HG02981 (cell line): Measurements from ENCODE around the gene POLR2B.
"Not testable (repeated sequence)": the region's sequence is repeated elsewhere in the genome, so short reads cannot be mapped to it uniquely, and the experiment has no call there.

Experiments used
- ATAC-seq: cut with Tn5 transposase; IDR thresholded peaks from one replicate; pipeline ENCODE4 v1.9.1; 2021; ENCODE audit warnings: mild to moderate bottlenecking, moderate library complexity; ENCODE audit not compliant: unreplicated experiment

Gene POLR2B

DNA sequence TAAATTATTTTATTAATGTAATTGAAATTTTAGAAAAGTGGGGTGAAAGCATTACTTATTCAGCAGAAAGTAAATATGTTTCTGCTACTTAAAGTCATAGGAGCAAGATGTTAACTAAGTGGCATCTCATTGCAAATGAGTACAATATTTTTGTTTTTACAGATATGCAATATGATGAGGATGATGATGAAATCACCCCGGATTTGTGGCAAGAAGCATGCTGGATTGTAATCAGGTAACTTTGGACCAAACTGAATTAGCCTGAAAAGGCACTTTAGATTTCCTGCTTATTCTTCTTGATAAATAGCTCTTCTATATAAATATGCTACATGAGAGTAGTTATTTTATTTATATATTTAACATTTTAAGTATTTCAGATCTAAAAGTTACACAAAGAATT, 7.5 kb downstream of the POLR2B start:
- ATAC-seq: no peak

DNA sequence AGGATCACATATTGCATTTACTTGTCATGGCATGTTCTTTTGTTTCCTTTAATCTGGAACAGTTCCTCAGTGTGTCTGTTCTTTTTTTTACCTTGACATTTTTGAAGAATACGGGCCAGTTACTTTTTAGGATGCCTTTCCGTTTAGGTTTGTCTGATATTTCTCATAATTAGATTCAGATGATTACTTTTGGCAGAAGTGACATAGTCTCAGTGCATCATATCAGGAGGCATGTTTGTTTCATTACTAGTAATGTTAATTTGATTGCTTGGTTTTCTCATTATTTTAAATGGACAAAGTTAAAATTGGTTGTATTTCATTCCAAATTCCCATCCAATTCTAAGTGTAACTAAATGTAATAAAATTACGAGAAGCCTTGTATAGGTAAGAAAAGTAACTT, 8.3 kb downstream of the POLR2B start:
- ATAC-seq: no peak

DNA sequence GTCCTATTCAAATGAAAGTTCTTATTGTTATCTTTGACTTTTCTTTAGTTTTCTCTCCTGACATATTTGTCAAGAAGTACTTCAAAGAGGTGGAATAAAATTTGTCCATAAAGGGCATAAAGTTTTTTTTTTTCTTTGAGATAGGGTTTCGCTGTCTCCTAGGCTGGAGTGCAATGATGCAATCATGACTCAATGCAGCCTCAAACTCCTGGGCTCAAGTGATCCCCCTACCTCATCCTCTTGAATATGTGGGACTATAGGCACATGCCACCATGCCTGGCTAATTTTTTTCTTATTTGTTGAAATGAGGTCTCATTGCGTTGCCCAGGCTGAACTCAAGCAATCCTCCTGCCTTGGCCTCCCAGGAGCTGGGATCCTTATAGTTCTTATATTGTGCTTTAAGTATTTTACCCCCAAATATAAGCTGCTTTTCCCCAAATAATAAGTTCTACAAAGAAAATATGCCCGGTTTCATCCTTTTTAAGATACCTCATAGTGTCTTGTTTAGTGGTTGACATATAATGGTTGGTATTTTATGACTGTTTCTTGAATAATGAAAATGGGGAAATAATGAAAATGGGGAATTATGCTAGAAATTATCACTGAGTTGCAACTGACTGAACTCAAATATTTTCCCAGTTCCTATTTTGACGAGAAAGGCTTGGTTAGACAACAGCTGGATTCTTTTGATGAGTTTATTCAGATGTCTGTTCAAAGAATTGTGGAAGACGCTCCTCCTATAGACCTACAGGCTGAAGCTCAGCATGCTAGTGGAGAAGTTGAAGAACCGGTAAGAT, 11.6 kb downstream of the POLR2B start:
- ATAC-seq: no peak

DNA sequence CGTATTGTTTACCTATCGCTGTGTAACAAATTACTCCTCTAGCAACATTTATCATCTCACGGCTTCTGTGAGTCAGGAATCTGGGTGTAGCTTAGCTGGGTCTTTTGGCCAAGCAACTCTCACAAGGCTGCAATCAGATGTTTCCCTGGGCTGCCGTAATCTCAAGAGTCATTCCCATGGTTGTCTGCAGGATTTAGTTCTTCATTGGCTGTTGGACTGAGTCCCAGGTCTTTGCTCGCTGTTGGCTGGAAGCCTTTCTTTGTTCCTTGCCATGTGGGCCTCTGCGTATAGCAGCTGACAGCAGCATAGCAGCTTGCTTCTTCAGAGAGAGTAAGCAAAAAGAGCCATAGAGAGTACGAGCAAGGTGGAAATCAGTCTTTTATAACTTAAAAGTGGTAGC, 16.8 kb downstream of the POLR2B start:
- ATAC-seq: no peak

DNA sequence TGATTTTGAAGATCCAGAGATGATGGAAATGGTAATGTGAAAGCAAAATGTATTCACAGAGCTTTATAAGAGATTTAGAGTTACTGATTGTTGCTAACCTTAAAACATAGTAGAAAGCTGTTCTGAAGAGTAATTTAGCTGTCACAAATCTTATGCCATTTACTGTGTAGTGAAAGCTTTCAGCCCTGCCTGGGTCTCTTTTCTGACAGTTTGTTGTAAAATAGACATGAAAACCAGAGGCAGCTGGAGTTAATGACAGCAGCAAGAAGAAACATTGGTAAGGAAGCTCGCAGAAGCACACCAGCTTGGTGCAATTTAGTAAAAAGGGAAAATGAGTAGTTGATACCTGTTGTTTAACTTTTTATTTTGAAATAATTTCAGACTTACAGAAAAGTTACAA, 21.1 kb downstream of the POLR2B start:
- ATAC-seq: no peak

DNA sequence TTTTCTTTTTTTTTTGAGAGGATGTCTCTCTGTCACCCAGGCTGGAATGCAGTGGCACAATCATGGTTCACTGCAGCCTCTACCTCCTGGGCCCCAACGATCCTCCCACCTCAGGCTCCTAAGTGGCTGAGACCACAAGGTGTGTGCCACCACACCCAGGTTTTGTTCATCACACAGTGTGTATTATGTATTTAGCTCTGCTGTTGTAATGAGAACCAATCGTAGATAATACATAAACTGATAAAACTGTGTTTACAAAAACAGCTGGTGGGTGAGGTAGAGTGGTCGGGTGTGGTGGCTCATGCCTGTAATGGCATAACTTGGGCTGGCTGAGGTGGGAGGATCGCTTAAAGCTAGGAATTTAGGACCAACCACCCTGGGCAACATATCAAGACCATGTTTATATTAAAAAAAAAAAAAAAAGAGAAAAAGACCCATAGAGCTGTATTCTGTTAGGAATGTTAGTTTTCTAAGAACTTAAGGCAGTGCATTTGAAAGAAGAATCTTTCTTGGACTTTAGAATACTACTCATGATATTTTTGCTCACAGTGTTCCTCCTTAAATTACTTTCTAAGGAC, 34.9 kb downstream of the POLR2B start:
- ATAC-seq: no peak

DNA sequence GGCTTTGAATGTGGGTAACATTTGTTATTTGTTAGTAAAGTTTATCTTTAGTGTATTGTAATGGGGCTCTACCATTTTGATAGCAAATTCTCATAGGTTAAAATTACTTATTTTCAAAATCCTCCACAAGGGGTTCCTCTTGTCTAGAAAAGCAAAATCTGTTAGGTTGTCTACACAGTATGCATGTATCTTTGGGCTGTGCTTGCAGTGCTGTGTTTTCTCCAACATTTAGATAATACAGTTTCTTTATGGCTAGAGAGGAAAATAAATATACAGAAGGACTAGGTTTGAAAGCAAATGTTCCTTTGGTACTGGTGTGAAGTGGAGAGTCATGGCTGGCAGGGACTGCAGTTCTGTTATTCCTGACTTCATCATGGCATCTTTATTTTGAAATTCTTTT, 40.3 kb downstream of the POLR2B start:
- no peak for ATAC-seq

DNA sequence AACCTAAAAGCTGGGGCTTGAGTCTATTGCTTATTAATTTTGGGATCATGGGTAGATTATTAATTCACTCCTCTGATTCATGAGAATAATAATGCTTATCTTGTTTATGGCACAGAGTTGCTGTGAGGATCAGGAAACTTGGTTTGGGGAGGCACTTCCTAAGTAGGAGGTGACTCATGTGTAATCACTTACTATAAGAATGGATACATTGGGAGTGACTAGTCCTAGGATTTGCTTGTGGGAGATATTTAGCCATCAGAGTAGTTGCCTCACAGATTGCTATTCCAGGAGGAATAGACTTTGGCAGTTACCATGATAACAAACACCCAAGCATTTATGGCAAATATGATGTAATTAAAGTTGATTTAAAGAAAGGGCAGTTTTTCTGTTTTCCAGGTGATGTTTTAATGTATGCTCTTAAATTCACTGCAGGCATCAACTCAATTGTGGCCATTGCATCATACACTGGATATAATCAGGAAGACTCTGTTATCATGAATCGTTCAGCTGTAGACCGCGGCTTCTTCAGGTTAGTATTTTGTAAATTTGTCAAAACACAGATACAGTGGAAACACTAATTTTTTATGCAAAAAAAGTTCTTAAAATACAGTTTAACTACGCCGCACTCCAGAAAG, 41.9 kb downstream of the POLR2B start:
- ATAC-seq: no peak

DNA sequence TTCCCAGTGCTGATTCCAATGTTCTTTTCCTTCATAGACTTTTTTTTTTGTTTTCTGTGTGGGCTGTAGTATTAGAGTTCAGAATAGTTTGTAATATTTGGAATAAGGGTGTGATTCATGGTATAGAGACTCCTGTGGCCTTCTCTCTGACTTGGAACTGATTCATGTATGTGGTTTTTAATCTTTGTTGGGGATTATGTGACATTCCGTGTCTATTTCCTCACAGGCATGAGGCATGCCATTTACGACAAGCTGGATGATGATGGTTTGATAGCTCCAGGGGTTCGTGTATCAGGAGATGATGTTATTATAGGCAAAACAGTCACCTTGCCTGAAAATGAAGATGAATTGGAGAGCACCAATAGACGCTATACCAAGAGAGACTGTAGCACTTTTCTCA, 44.4 kb downstream of the POLR2B start:
- ATAC-seq: no peak

DNA sequence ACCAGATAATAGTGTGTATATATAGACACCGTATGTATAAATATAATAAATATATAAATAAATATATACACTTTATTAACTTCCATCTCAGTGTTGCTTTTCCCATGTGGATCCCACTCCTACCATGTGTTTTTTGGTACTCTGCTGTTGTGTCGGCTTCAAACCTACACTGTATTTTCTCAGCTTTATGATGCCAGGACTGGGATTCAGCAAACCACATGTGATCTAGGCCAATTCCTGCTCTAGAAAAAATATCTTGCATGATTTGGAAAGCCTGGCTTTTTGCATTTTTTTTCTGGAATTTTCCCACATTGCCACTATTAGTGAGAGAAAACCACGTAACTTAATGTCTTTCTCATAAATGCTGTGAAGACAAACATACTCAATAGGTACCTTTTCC, 55.8 kb downstream of the POLR2B start:
- ATAC-seq: no peak

DNA sequence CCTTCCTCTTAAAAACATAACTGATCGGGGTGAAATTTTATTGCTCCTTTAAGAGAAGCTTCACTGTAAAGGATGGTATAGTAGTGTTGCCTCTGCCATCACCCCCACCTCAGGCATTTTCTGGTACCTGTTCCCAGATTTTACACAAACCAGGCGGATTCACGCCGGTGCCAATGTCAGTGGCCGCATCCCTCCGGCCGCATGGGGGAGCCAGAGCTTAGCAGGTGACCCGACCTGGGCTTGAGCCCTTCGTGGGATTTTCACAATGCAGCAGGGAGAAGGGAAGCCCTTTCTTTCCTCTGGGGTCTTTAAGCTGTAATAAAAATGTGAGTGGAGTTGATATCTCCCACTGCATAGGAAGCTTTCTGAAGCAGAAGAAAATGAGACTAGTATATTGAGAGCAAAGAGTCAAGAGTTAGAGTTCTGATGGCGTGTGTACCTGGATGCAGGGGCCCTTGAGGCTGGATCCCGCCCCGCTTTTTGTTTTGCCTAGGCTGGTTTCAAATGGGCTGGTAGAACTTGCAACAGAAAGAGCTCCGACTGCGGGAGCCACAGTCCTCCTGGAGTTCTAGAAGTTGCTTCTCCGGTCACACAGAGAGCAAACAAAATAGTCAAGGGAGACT, 59.4 kb downstream of the POLR2B start:
- ATAC-seq: no peak

DNA sequence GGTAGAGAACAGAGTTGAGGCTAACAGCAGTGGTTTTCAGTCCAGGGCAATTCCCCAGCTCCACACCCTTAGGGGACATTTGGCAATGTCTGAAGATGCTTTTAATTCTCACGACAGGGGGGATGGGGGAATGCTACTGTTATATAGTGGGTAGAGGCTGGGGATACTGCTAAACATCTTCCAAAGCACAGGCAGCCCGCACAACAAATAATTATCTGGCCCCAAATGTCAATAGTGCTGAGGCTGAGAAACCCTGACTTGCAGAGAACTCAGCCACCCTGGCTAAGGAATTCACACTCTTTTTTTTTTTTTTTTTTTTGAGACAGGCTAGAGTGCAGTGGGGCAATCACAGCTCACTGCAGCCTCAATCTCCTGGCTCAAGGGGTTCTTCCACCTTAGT, 60.6 kb downstream of the POLR2B start:
- no peak for ATAC-seq

DNA sequence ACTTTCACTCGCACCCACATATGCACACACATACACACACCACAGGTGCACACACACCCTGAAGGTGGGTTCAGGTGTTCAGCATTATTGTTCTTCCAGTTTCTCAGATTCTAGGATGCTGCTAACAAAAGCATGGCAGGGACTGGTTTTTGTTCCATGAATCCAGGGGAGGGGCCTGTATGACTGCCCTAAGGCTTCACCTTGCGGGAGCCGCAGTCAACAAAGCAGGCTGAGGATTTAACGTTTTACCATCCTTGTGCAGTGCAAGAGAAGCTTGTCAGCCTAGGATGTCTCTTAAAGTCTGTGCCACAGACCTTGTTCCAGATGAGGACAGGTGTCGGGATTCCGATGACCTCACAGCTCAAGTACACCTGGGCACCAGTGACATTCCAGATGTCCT, 61.8 kb downstream of the POLR2B start:
- no peak for ATAC-seq

DNA sequence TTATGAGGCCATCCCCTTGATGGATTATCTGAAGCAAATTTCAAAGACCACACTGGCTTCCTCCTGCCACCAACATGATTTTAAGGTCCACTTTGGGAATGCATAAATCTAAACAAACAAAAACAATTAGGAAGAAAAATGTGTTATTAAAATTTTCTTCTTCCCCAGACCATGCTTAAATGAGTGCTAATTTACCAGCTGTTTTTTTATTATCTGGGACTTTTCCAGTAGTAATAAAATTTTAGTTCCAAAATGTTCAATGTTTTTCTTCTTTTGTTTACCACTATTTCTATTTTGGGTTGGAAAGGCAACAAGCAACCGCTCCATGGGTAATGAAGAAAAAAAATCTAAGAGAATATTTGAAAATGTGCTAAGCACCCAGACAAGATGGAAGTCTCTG, 62.3 kb downstream of the POLR2B start:
- no peak for ATAC-seq

DNA sequence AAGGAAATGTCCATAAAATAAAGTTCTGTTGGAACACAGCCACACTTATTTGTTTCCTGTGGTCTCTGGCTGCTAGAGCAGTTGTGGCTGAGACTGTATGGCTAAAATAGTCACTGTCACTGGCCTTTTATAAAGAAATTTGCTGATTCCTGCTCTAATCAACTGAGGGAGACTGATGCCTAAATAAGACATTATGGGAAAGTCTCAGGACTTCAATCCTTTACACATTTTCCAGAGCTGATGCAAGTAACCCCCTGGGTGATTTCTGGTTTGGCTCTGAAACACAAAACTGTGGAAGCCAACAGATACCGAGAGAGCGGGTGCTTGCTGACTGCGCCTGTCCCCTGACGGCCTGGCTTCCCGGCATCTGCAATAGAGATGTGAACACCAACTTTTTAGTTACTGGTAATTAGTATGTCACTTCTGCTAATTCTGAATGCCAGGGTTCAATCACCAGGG, 64.0 kb downstream of the POLR2B start:
- ATAC-seq: no peak

DNA sequence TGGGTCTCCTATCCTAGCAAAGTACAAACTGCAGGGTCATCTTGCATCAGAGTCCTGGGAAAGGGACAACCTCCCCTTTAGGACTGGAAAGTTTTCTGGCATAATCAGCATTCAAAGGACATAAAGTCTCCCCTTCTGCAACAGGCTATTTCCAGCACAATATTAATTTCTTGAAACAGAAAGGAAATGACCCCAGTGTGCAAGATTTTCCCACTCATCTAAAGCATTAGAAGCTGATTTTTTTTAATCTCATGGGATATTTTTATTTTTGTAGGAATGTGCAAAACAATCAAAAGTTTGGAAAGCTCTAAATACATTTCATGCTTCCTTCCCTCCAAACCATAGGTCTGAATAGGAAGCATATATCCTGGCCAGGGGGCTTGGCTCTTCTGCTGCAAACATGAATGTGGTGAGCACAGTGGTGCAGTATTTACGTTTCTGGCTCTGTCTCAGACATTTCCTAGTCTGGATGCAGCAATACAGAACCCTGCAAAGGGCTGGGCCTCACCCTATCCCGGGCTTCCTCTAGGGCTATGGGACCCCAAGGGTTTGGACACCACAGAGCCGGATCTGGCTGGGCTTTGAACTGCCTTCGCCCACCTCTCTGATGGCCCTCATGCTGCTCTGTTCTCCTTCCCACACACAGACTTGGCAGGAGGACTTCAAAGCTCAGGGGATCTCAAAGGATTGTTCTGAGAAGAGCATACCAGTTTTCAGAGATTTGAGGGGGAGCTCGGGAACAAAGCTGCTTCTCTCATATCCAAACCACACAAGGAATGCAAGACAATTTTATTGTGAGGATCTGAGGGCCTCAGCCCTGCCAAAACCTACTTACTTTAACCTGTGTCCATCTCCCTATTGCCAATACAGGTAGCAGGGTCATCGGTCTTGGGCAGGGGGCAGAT, 64.9 kb downstream of the POLR2B start:
- no peak for ATAC-seq

DNA sequence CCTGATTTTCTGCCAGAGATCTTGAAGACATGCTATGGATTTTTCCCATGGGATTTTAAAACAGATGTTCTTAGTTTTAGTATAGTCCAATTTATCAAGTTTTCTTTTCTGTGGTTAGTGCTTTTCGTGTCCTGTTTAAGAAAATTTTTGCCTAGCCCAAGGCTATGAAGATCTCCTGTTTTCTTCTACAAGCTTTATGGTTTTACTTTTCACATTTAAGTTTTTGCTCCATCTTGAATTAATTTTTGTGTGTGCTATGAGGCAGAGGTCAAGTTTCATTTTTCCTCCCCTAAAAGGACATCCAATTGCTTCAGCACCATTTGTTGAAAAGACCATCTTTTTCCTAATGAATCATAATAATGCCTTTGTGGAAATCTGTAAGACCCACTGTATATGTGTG, 65.6 kb downstream of the POLR2B start:
- no peak for ATAC-seq

DNA sequence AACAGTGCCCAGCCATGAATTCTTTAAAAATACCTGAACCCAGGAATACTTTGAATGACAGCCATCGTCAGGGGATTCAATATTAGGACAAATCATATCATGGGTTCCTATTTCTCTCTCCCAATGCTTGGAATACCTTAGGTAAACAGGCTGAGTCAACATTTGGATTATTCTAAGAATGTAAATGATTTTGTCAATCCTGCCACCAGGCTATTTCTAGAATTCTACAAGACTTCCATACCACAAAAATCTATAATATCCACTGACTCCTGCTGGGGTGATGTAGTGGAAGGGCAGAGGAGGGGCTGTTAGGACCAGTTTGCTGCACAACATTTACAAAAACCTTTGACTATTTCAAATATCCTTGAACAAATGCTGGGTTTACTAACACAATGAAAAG, 66.3 kb downstream of the POLR2B start:
- no peak for ATAC-seq

DNA sequence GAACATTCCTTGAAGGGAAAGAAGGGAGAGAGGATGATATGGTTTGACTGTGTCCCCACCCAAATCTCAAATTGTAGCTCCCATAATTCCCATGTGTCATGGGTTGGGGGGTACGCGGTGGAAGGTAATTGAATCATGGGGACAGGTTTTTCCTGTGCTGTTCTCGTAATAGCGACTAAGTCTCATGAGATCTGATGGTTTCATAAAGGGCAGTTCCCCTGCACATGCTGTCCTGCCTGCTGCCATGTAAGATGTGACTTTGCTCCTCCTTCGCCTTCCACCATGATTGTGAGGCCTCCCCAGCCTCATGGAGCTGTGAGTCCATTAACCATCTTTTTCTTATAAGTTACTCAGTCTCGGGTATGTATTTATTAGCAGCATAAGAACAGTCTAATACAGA, 68.3 kb downstream of the POLR2B start:
- ATAC-seq: not testable (repeated sequence)

DNA sequence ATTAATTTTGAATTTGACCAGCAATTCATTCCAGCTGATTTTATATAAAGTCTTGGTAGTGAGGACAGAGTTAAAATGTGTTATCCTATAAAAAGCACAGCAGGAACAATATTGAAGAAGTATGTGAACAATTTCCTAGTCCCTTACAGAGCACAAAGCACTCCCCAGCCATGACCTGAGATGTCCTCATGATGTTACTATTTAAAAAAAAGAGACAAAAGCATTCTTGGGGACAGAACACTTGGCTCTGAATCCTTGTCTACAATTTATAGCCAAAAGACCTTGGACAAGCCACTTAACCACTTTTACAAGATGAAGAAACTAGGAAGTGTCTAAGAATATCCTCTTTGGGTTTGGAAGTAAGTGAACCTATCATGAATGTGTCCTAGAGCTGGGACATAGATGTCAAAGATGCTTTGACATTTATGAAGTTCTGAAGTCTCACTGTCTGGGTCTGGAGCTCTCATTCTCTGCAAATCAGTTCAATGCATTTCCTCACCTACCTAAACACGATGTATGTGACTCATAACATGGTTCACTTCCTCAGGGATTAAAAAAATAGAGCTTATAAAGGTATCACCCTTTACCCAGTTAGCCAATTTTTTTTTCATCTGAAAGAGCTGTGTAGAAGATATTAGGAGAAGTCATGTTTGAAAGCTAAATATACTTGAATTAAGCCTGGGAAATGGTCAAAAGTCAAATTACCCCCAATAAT, 70.1 kb downstream of the POLR2B start:
- ATAC-seq: no peak
